ENCODE measurements around the gene SORT1.

GRCh38 chr1:109367626-109368025 is 30.1 kb downstream of the SORT1 start:
- TF ChIP-seq, protein P1, sequence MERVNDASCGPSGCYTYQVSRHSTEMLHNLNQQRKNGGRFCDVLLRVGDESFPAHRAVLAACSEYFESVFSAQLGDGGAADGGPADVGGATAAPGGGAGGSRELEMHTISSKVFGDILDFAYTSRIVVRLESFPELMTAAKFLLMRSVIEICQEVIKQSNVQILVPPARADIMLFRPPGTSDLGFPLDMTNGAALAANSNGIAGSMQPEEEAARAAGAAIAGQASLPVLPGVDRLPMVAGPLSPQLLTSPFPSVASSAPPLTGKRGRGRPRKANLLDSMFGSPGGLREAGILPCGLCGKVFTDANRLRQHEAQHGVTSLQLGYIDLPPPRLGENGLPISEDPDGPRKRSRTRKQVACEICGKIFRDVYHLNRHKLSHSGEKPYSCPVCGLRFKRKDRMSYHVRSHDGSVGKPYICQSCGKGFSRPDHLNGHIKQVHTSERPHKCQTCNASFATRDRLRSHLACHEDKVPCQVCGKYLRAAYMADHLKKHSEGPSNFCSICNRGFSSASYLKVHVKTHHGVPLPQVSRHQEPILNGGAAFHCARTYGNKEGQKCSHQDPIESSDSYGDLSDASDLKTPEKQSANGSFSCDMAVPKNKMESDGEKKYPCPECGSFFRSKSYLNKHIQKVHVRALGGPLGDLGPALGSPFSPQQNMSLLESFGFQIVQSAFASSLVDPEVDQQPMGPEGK (CRISPR knock-in tag; IDR thresholded peaks at IDR 0.05; ENCODE audit: borderline replicate concordance), result no peak
- TF ChIP-seq TCF4 (CRISPR knock-in tag; IDR thresholded peaks at IDR 0.05; ENCODE audit: borderline replicate concordance) (no peak), ZFP30 (CRISPR knock-in tag; IDR thresholded peaks at IDR 0.05) (no peak), ARNTL (CRISPR knock-in tag; IDR thresholded peaks at IDR 0.05; ENCODE audit: borderline replicate concordance, low read depth) (no peak), OSR1 (CRISPR knock-in tag; IDR thresholded peaks at IDR 0.05) (no peak)
- TF ChIP-seq, protein P2, sequence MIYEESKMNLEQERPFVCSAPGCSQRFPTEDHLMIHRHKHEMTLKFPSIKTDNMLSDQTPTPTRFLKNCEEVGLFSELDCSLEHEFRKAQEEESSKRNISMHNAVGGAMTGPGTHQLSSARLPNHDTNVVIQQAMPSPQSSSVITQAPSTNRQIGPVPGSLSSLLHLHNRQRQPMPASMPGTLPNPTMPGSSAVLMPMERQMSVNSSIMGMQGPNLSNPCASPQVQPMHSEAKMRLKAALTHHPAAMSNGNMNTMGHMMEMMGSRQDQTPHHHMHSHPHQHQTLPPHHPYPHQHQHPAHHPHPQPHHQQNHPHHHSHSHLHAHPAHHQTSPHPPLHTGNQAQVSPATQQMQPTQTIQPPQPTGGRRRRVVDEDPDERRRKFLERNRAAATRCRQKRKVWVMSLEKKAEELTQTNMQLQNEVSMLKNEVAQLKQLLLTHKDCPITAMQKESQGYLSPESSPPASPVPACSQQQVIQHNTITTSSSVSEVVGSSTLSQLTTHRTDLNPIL (CRISPR knock-in tag; IDR thresholded peaks at IDR 0.05; ENCODE audit: low read depth), result no peak

Data from SK-N-SH treated with all-trans-retinoic acid at 6 μM for 48 hours (cell line).